RPMI8226 (cell line): ENCODE measurements around the gene SLC38A10.

Experiments used
- DNase-seq: peaks from one replicate; pipeline ENCODE4 v3.0.0-alpha.2; 2015

Gene SLC38A10

DNA sequence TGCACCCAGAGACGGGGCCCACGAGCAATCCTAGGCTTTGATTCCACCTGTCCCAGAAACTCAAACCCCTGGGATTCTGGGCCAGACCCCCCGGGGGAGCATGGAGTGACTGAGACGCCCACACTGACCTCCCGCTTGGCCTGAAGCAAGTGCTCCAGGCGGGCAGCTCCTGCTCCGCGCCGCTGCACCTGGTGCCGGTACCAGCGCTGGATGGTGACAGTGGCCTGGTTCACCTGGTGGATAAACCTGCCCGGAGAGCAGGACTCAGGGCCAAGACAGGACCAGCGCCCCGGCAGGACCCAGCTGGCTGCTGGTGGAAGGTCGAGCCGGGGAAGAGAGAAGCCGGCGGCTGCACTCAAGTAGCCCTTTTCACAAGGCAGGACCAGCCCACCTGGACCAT, 94.9 kb downstream of the SLC38A10 start:
- no peak for DNase-seq

DNA sequence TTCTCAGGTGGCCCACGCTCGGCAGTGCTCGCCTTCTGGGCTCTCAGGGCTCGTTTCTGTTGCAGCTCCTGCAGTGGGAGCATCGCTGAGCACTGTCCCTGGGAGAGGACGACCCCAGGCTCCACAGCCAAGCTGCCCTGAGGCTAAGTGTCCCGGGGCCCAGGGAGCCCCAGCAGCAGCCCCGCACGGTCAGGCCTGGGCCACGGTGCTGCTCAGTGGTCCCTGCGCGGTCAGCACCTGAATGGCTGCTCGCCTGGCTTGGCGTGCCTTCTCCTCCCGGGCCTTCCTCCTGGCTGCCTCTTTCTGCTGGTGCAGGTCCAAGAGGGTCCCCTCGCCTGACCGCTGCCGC, 95.7 kb downstream of the SLC38A10 start:
- no peak for DNase-seq

DNA sequence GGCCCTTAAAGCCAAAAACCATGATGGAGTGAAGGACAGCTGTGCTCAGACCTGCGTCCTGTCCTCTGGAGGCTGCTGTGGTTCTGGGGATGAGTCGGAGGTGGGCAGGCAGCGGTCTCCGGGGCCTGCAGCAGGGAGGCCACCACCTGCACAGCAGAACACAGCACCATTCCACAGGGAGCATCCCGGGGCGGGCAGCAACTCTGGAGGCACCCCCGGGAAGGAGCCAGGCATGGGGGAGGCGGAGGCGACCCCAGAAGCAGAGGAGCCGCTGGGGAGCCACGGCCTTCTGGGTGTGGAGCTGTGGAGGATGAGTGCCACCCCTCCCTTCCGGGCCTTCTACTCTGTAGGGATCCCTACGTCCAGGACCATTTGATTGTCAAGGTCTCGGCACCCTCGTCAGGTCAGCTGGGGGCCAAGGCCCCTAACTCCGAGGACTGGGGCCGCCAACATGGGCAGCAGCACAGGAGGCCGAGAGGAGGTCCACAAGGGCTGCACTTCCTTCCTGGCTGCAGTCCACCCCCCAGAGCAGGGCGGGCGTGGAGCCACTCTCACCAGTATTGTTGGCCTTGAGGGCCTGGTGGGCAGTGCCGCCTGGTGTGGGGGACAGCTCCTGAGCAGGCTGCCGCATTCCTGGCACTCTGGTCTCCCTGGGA, 96.2 kb downstream of the SLC38A10 start:
- DNase-seq: no peak

- DNase-seq: no peak
Measured at GRCh38 chr17:81197831-81198490, 97.1 kb downstream of the SLC38A10 start.

- DNase-seq: no peak
Measured at GRCh38 chr17:81197409-81197795, 97.7 kb downstream of the SLC38A10 start.

DNA sequence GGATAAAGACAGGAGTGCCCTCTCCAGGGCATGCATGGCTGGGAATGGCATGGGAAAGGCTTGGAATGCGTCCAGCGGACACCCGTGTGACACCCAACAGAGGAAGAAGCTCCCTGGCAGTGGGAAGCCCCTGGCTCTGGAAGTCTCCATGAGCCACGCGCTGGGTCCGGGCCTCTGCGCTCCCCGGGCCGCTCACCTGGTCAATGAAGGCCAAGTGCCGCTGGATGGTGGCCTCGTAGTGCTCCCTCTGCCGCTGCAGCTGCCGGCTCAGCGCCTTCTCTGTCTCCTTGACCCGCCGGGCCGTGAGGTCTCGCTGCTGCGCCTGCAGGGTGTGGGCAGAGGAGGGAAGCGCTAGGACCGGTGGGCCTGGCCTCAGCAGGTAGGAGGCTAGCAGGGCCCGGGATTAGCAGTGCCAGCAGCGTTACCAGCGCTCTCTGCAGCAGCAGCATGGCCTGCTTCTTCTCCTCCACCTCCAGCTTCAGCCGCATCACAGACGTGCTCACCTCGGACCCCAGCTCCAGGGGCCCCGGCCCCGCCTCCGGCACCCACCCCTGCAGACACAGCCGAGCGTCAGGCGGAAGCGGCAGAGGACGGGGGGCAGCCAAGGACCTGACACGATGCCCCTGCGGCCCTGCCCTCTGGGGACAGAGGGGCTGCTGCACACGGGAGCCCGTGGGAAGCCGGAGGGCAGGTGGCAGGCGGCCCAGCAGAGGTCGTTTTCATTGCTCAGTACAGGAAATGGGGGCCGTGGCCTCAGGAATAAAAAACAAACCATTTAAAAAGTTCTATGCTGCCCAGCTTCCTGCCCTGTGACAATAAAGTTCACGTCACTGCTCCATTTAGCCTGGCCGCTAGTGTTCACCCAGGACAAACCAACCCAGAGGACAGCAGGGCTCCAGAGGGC, 98.3 kb downstream of the SLC38A10 start:
- DNase-seq: no peak

DNA sequence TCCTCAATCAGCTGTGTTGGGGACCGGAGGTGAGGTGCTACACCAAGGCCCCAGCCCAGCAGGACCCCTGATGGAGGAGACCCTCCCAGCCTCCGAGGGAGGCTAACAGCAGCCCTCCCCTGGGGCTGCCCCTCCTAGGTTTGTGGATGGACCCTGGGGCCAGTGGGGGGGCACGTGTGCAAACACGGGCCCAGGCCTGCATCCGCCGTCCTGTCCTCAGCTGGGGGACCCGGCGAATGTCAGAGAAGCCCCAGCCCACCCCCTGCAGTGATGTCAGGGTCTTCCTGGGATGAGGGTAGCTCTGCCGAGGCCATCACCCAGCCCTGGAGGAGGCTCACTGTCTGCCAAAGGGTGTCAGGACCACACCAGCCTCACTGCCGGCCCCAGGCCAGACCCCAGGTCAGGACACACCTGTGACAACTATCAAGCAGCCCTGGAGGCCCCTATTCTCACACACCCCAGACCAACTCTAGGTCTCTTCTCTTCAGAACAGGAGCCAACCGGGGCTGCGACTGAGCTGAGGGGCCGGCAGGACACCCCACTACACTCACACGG, 99.1 kb downstream of the SLC38A10 start:
- DNase-seq: no peak
